SK-N-SH (cell line): ENCODE measurements around the gene MCM9. TPM values are rescaled to one million over a fixed set of nuclear protein-coding genes. Genes with fewer than 3 reads are reported as not detected.

Source experiments
- CTCF ChIA-PET: fragments of 300-600, 350-600 bp; formaldehyde crosslinking; extraction: SDS; loops from one replicate; lab custom pipeline; 2021; lab: Yijun Ruan, JAX
- POLR2A ChIA-PET: fragments of 350-600 bp; sonication (Branson Sonifier 250); formaldehyde crosslinking; extraction: SDS; loops from one replicate; lab custom pipeline; 2020; ENCODE audit warnings: antibody characterized with exemption, inconsistent platforms; lab: Yijun Ruan, JAX
- DNase-seq: peaks from one replicate; pipeline ENCODE4 v3.0.0; 2012
- H2AFZ ChIP-seq: fragments of 200-600 bp; sonication (generic); 2 replicates; pipeline ENCODE4 v1.8.1; 2016; ENCODE audit warnings: antibody characterized with exemption, mild to moderate bottlenecking, low read depth
- H3F3A ChIP-seq: fragments of 200-600 bp; sonication (generic); replicated peaks from 2 replicates; pipeline ENCODE3; 2016; ENCODE audit warnings: antibody characterized with exemption, mild to moderate bottlenecking; ENCODE audit not compliant: insufficient read depth
- H3K27ac ChIP-seq, 2 experiments: fragments of 200-500 bp in 1 of 2; fragments of 200-600 bp in 1 of 2; sonication (Bioruptor generic) in 1 of 2; sonication (generic), shearing (Covaris generic) in 1 of 2; 2 replicates each; pipeline versions ENCODE4 v1.5.1 to v1.6.1; 2014 to 2016; ENCODE audit warnings: low read depth in 2 of 2, inconsistent platforms in 1 of 2, low read length in 1 of 2, mild to moderate bottlenecking in 1 of 2, mixed read lengths in 1 of 2
- H3K27me3 ChIP-seq: fragments of 200-600 bp; sonication (generic), shearing (Covaris generic); 2 replicates; pipeline ENCODE4 v1.6.1; 2016; ENCODE audit warnings: mixed run types; ENCODE audit not compliant: insufficient read depth
- H3K36me3 ChIP-seq, 2 experiments: fragments of 200-500 bp in 1 of 2; fragments of 200-600 bp in 1 of 2; sonication (Bioruptor generic) in 1 of 2; sonication (generic) in 1 of 2; replicated peaks in 1 of 2; 2 replicates each; pipeline versions ENCODE3 to v1.5.1; 2014 to 2016; ENCODE audit warnings: low read length in 1 of 2, mild to moderate bottlenecking in 1 of 2; ENCODE audit not compliant: insufficient read depth in 2 of 2, control insufficient read depth in 1 of 2
- H3K4me1 ChIP-seq, 2 experiments: fragments of 200-500 bp in 1 of 2; fragments of 200-600 bp in 1 of 2; sonication (Bioruptor generic) in 1 of 2; sonication (generic), shearing (Covaris generic) in 1 of 2; 2 replicates each; pipeline versions ENCODE4 v1.5.1 to v1.6.1; 2014 to 2016; ENCODE audit warnings: low read depth in 1 of 2, low read length in 1 of 2, mixed run types in 1 of 2; ENCODE audit not compliant: insufficient read depth in 2 of 2, control insufficient read depth in 1 of 2
- H3K4me2 ChIP-seq: fragments of 200-600 bp; sonication (generic), shearing (Covaris generic); 2 replicates; pipeline ENCODE4 v1.6.1; 2017; ENCODE audit warnings: mixed run types
- H3K4me3 ChIP-seq, 2 experiments: fragments of 200-500 bp in 1 of 2; fragments of 200-600 bp in 1 of 2; sonication (Bioruptor generic) in 1 of 2; sonication (generic), shearing (Covaris generic) in 1 of 2; 2 replicates each; pipeline versions ENCODE4 v1.5.1 to v1.8.1; 2014 to 2016; ENCODE audit warnings: low read depth in 2 of 2, inconsistent platforms in 1 of 2, low read length in 1 of 2, mild to moderate bottlenecking in 1 of 2, mixed read lengths in 1 of 2, moderate library complexity in 1 of 2
- H3K79me2 ChIP-seq: fragments of 200-600 bp; sonication (generic); 2 replicates; pipeline ENCODE4 v1.8.1; 2017; ENCODE audit warnings: mild to moderate bottlenecking; ENCODE audit not compliant: insufficient read depth
- H3K9ac ChIP-seq: fragments of 200-600 bp; sonication (generic); 2 replicates; pipeline ENCODE4 v1.6.1; 2017; ENCODE audit warnings: mixed run types
- H3K9me2 ChIP-seq: fragments of 200-600 bp; sonication (generic); 2 replicates; pipeline ENCODE4 v1.6.1; 2017; ENCODE audit warnings: mixed run types
- H3K9me3 ChIP-seq: fragments of 200-600 bp; sonication (generic); 2 replicates; pipeline ENCODE4 v1.6.1; 2017; ENCODE audit warnings: mixed run types, mild to moderate bottlenecking, moderate library complexity
- H4K20me1 ChIP-seq: fragments of 200-600 bp; sonication (generic); 2 replicates; pipeline ENCODE4 v1.6.1; 2017; ENCODE audit warnings: mild to moderate bottlenecking, mixed run types; ENCODE audit not compliant: insufficient read depth
- CTCF ChIP-seq: fragments of 200-600 bp; sonication (generic); IDR thresholded peaks from 2 replicates; pipeline ENCODE4 v1.6.1; 2017; ENCODE audit warnings: antibody characterized with exemption, mild to moderate bottlenecking, moderate library complexity
- ELF1 ChIP-seq: IDR thresholded peaks from 2 replicates; pipeline ENCODE4 v1.4.0; 2012
- FOSL2 ChIP-seq: IDR thresholded peaks from 2 replicates; pipeline ENCODE4 v1.4.0; 2012; ENCODE audit warnings: low read depth, mild to moderate bottlenecking, moderate library complexity, borderline replicate concordance
- FOXM1 ChIP-seq: IDR thresholded peaks from 2 replicates; pipeline ENCODE4 v1.4.0; 2012; ENCODE audit warnings: low read depth, mild to moderate bottlenecking
- GABPA ChIP-seq: IDR thresholded peaks from 2 replicates; pipeline ENCODE4 v1.4.0; 2012; ENCODE audit warnings: low read depth, mild to moderate bottlenecking
- GATA2 ChIP-seq: sonication (generic); formaldehyde crosslinking; IDR thresholded peaks from 2 replicates; pipeline ENCODE4 v1.5.0; 2020; ENCODE audit warnings: mild to moderate bottlenecking, missing genetic modification reagents
- IRF3 ChIP-seq: fragments of 150-350 bp; IDR thresholded peaks from 2 replicates; pipeline ENCODE4 v1.6.1; 2016; ENCODE audit warnings: mild to moderate bottlenecking, low read depth, low read length
- JUND ChIP-seq: IDR thresholded peaks from 2 replicates; pipeline ENCODE4 v1.4.0; 2012
- MAX ChIP-seq: IDR thresholded peaks from 2 replicates; pipeline ENCODE4 v1.4.0; 2012; ENCODE audit warnings: low read depth
- NFIC ChIP-seq: IDR thresholded peaks from 2 replicates; pipeline ENCODE4 v1.4.0; 2012; ENCODE audit warnings: borderline replicate concordance
- POLR2AphosphoS5 ChIP-seq: IDR thresholded peaks from 2 replicates; pipeline ENCODE4 v1.6.1; 2012; ENCODE audit warnings: low read depth, low read length
- RAD21 ChIP-seq: IDR thresholded peaks from 2 replicates; pipeline ENCODE4 v1.6.1; 2012; ENCODE audit warnings: mild to moderate bottlenecking, low read length
- REST ChIP-seq: IDR thresholded peaks from 2 replicates; pipeline ENCODE4 v1.6.1; 2012; ENCODE audit warnings: mild to moderate bottlenecking, low read depth, low read length, moderate library complexity
- RXRA ChIP-seq: IDR thresholded peaks from 2 replicates; pipeline ENCODE4 v1.4.0; 2012; ENCODE audit warnings: low read depth, mild to moderate bottlenecking, borderline replicate concordance
- SIN3A ChIP-seq: IDR thresholded peaks from 2 replicates; pipeline ENCODE4 v1.6.1; 2012; ENCODE audit warnings: low read depth, mild to moderate bottlenecking, low read length, moderate library complexity, borderline replicate concordance
- SMC3 ChIP-seq: IDR thresholded peaks from 2 replicates; pipeline ENCODE4 v1.6.1; 2012; ENCODE audit warnings: low read depth, low read length, improper control_type of control experiment
- TAF1 ChIP-seq: IDR thresholded peaks from 2 replicates; pipeline ENCODE4 v1.6.1; 2012; ENCODE audit warnings: low read depth, mild to moderate bottlenecking, low read length, moderate library complexity, borderline replicate concordance
- TCF12 ChIP-seq: IDR thresholded peaks from 2 replicates; pipeline ENCODE4 v1.4.0; 2012
- TEAD4 ChIP-seq: IDR thresholded peaks from 2 replicates; pipeline ENCODE4 v1.4.0; 2012; ENCODE audit warnings: mild to moderate bottlenecking, borderline replicate concordance; ENCODE audit not compliant: insufficient read depth
- YY1 ChIP-seq: IDR thresholded peaks from 2 replicates; pipeline ENCODE4 v1.4.0; 2012; ENCODE audit warnings: low read depth, mild to moderate bottlenecking
- WGBS: methylation state at CpG from one replicate; pipeline ENCODE4 v1.1.6; 2017; ENCODE audit warnings: low lambda C conversion rate; 5-methylcytosine and 5-hydroxymethylcytosine counted together
- polyA plus RNA-seq, 3 experiments: library from polyadenylated mRNA; depleted of rRNA; stranded (reverse); fragments of >200 nt; gene quantifications; 2 replicates each; pipeline ENCODE4 v1.2.3, GENCODE V29; 2012

MCM9 gene
- polyA plus RNA-seq, 1 of the 3 experiments (the other 2 are of a cell fraction) = 1.7 TPM

GRCh38 chr6:118774581-118774980, 160.4 kb downstream of the MCM9 start:
- no peak for DNase-seq
- no peak for TF ChIP-seq CTCF
- no peak for TF ChIP-seq POLR2AphosphoS5
- TF ChIP-seq JUND = no peak
- TF ChIP-seq MAX = no peak
- no peak for TF ChIP-seq NFIC
- no peak for TF ChIP-seq SMC3
- no peak for TF ChIP-seq YY1
- no peak for TF ChIP-seq GATA2 (CRISPR knock-in tag)
- TF ChIP-seq FOXM1 = no peak
- TF ChIP-seq GABPA = no peak
- no peak for TF ChIP-seq TAF1
- TF ChIP-seq TCF12 = no peak
- no peak for TF ChIP-seq RAD21
- no peak for TF ChIP-seq SIN3A
- TF ChIP-seq RXRA = no peak
- no peak for TF ChIP-seq TEAD4
- no peak for TF ChIP-seq ELF1
- TF ChIP-seq FOSL2 = no peak
- no peak for TF ChIP-seq REST
- TF ChIP-seq IRF3 = no peak
- Histone ChIP-seq H3K27ac (no peak overlapping the region), H3K36me3 (no peaks in the 10 kb centered on the region), H3K9me2 (no peaks in the 10 kb centered on the region), H3K4me3 (no peak overlapping the region), H4K20me1 (no peaks in the 10 kb centered on the region), H3K9ac (no peak overlapping the region), H3K9me3 (no peaks in the 10 kb centered on the region), H3K4me1 (peaks cover 0 to 14% of the 10 kb centered on the region in 2 experiments; a peak in 2 of 4 replicates), H3K27me3 (no peaks in the 10 kb centered on the region), H3F3A (no peaks in the 10 kb centered on the region), H3K79me2 (no peaks in the 10 kb centered on the region), H2AFZ (no peak overlapping the region), H3K4me2 (no peak overlapping the region)
- 85% methylated on average over 2 of the region's 2 CpGs for WGBS
- POLR2A ChIA-PET = no interaction called here
- CTCF ChIA-PET = interaction anchor here (1.0 to 1.2 kb wide), 2 partner anchors 65 to 488 kb away, joined by 3 to 4 read pairs; no protein-coding TSS in a partner anchor
